ENCODE data around the gene ZBTB5. TPM values are rescaled to one million over a fixed set of nuclear protein-coding genes. Genes with fewer than 3 reads are reported as not detected.

The ZBTB5 gene
- total RNA-seq, 1 experiment from 2014 or later, result 17.2 TPM

DNA sequence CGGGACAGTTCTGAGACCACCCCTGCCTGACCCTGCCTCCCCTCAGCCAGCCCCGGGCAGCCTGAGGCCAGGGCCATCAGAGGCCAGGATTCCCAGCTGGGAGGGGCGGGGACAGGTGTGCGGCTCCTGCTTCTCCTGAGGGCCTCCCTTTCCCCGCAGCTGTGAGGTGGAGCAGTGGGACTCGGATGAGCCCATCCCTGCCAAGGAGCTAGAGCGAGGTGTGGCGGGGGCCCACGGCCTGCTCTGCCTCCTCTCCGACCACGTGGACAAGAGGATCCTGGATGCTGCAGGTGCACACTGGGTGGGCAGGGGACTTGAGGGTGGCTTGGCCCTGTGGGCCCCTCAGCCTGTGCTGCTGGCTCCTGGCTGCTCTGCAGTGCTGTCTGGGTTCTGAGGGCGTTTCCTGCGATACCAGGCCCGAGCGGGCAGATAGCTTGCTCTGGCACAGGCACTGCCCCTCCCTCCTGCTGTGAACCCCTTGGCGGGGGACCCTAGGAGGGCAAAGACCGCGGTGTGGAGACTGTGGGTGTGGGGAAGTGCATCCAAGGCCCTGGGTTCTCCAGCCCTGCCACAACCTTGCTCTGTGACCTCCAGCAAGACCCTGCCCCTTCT, 40.5 kb downstream of the ZBTB5 start:
- no peaks in the 10 kb centered on the region for H3K27me3 ChIP-seq (replicated peaks; ENCODE audit: insufficient read depth, low read depth, low read length, poor library complexity)
- no peak for DNase-seq (ENCODE audit: low spot score)
- no TSS peak for BruUV-seq (replicated peaks)
- ChIA-PET POLR2A (ENCODE audit: low non-redundant PET) (no interaction called here), CTCF (no interaction called here)
- no peak for TF ChIP-seq EZH2 (IDR thresholded peaks at IDR 0.05; ENCODE audit: borderline replicate concordance, low read depth, low read length, poor library complexity, severe bottlenecking)
- no peak for TF ChIP-seq CTCF (conservative IDR thresholded peaks at IDR 0.05; ENCODE audit: low read depth, low read length)
- no peaks in the 10 kb centered on the region for H3K9me3 ChIP-seq (ENCODE audit: low read depth, low read length, poor library complexity, severe bottlenecking)
- peak overlapping the region; percentile 67 for H3K27ac ChIP-seq (ENCODE audit: low read depth, low read length, poor library complexity, severe bottlenecking)
- peak overlapping the region; percentile 1 for H3K4me3 ChIP-seq (ENCODE audit: low read depth, low read length, poor library complexity, severe bottlenecking)
- intact Hi-C loops (cut with micrococcal nuclease; ENCODE audit: unreplicated experiment), result no loop called here
- peaks cover 43% of the 10 kb centered on the region for H3K36me3 ChIP-seq (ENCODE audit: insufficient read depth, low read length, poor library complexity, severe bottlenecking)
- H3K4me1 ChIP-seq (ENCODE audit: insufficient read depth, low read length, poor library complexity, severe bottlenecking), result peaks cover 26% of the 10 kb centered on the region

DNA sequence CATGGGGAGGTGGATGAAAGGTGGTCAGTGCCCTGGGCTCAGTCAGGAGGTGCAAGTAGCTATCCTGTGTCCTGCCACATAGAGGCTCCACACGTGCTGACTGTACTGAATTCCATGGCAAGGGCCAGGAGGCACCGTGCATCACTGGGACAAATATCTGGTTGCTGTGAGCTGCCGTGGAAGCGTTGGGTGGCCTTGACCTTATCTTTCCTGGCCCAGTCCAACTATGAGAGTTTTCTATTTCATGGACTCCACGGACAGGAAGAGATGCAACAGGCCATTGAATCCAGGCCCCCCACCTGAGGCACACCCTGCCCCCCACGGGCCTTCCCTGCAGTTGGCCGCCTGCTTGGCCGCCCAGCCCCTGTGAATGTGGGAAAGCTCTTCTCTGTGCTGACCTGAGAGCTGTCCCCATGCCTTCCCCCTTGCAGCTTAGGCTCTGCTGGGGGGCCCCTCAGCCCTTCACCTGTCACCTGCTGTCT, 41.0 kb downstream of the ZBTB5 start:
- POLR2A ChIA-PET (ENCODE audit: low non-redundant PET), result no interaction called here
- Histone ChIP-seq H3K9me3 (ENCODE audit: low read depth, low read length, poor library complexity, severe bottlenecking) (no peaks in the 10 kb centered on the region), H3K27ac (ENCODE audit: low read depth, low read length, poor library complexity, severe bottlenecking) (peak overlapping the region; percentile 67), H3K4me1 (ENCODE audit: insufficient read depth, low read length, poor library complexity, severe bottlenecking) (peaks cover 26% of the 10 kb centered on the region), H3K36me3 (ENCODE audit: insufficient read depth, low read length, poor library complexity, severe bottlenecking) (peaks cover 38% of the 10 kb centered on the region), H3K4me3 (ENCODE audit: low read depth, low read length, poor library complexity, severe bottlenecking) (peak overlapping the region; percentile 93), H3K27me3 (replicated peaks; ENCODE audit: insufficient read depth, low read depth, low read length, poor library complexity) (no peaks in the 10 kb centered on the region)
- intact Hi-C loops (cut with micrococcal nuclease; ENCODE audit: unreplicated experiment), result no loop called here
- no peak for DNase-seq (ENCODE audit: low spot score)
- CTCF ChIA-PET, result no interaction called here
- BruUV-seq (replicated peaks), result no TSS peak
- TF ChIP-seq CTCF (conservative IDR thresholded peaks at IDR 0.05; ENCODE audit: low read depth, low read length) (no peak), EZH2 (IDR thresholded peaks at IDR 0.05; ENCODE audit: borderline replicate concordance, low read depth, low read length, poor library complexity, severe bottlenecking) (no peak)

DNA sequence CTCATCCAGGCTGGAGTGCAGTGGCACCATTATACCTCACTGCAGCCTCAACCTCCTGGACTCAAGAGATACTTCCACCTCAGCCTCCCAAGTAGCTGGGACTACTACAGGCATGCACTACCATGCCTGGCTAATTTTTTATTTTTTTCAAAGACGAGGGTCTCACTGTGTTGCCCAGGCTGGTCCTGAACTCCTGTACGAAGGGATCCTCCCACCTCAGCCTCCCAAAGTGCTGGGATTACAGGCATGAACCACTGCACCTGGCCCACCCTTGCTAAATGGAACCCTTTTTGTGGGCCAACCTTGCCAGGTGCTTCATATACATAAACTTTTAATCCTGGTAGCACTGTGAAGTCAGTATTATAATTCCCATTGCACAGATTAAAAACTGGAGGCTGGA, 41.7 kb downstream of the ZBTB5 start:
- no TSS peak for BruUV-seq (replicated peaks)
- Histone ChIP-seq H3K27ac (ENCODE audit: low read depth, low read length, poor library complexity, severe bottlenecking) (peak overlapping the region; percentile 88), H3K9me3 (ENCODE audit: low read depth, low read length, poor library complexity, severe bottlenecking) (no peaks in the 10 kb centered on the region), H3K36me3 (ENCODE audit: insufficient read depth, low read length, poor library complexity, severe bottlenecking) (peaks cover 31% of the 10 kb centered on the region), H3K4me3 (ENCODE audit: low read depth, low read length, poor library complexity, severe bottlenecking) (peak overlapping the region; percentile 93), H3K4me1 (ENCODE audit: insufficient read depth, low read length, poor library complexity, severe bottlenecking) (peaks cover 26% of the 10 kb centered on the region), H3K27me3 (replicated peaks; ENCODE audit: insufficient read depth, low read depth, low read length, poor library complexity) (no peaks in the 10 kb centered on the region)
- CTCF ChIA-PET, result no interaction called here
- TF ChIP-seq EZH2 (IDR thresholded peaks at IDR 0.05; ENCODE audit: borderline replicate concordance, low read depth, low read length, poor library complexity, severe bottlenecking) (no peak), CTCF (conservative IDR thresholded peaks at IDR 0.05; ENCODE audit: low read depth, low read length) (no peak)
- POLR2A ChIA-PET (ENCODE audit: low non-redundant PET), result no interaction called here
- no peak for DNase-seq (ENCODE audit: low spot score)
- intact Hi-C loops (cut with micrococcal nuclease; ENCODE audit: unreplicated experiment), result no loop called here

Data from A673 (cell line).